HG02973 (cell line): ENCODE results near the gene SPATA16.
"Not testable (repeated sequence)": the region's sequence is repeated elsewhere in the genome, so short reads cannot be mapped to it uniquely, and the experiment has no call there.

Experiments
- ATAC-seq: cut with Tn5 transposase; IDR thresholded peaks from one replicate; pipeline ENCODE4 v1.9.1; 2021; ENCODE audit warnings: moderate library complexity; ENCODE audit not compliant: unreplicated experiment

Gene SPATA16

DNA sequence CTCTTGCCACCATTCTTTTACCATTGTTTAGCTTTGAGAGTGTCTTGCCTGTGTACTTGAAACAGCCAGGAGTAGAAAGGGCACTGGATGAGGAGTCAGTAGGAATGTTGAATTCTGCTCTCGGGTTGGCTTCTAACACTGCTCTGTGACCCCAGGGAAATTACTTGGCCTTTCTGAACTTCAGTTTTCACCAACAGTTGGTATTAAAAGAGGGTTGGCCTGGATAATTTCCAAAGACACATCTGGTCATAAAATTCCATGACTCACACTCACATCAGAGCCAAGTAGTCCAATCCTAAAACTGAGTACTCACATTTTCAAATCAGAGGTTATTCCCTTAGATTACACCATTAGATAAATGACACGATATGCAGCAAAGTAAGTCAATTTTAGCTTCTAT lies 248.9 kb downstream of the SPATA16 start:
- no peak for ATAC-seq

DNA sequence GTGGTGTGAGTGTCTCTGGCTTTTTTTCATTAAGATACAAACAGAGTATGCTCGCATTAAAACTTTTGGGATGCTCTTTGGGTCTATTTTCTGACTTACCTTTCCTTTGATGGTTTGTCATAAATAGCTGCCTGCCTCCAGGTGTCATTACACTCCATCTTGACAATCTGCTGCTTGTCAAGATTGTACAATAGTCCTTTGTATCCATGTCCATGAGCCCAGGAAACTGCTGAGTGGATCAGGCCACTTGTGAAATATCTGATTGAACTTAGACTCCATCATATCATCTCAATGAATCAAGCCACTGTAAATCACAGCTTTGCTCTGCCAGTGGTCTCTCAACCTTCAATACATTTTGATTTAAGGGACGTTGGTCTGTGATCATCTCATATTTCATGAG lies 255.3 kb downstream of the SPATA16 start:
- no peak for ATAC-seq

DNA sequence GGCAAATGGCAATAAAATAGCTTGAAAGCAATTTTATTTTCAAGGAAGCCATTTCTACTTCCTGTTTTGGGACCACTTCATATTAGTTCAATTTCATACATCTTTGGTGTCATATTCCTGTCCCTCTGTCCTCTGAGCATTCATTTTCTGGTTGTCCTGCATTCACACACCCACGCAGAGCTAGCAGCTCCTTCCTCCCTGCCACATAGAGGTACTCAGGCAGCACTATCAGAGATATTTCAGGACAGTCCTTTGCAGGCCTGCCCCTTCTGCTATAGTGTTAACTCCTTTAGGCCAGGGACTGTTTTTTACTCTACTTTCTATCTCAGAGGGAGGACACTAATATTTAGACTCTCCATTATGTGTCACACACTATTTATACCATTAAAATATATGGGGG lies 258.5 kb downstream of the SPATA16 start:
- ATAC-seq: no peak

DNA sequence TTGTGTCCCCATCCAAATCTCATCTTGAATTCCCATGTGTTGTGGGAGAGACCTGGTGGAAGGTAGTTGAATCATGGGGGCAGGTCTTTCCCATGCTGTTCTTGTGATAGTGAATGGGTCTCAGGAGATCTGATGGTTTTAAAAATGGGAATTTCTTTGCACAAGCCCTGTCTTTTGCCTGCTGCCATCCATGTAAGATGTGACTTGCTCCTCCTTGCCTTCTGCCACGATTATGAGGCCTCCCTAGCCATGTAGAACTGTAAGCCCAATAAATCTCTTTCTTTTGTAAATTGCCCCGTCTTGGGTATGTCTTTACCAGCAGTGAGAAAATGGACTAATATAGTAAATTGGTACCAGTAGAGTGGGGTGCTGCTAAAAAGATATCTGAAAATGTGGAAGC lies 261.7 kb downstream of the SPATA16 start:
- ATAC-seq: not testable (repeated sequence)

DNA sequence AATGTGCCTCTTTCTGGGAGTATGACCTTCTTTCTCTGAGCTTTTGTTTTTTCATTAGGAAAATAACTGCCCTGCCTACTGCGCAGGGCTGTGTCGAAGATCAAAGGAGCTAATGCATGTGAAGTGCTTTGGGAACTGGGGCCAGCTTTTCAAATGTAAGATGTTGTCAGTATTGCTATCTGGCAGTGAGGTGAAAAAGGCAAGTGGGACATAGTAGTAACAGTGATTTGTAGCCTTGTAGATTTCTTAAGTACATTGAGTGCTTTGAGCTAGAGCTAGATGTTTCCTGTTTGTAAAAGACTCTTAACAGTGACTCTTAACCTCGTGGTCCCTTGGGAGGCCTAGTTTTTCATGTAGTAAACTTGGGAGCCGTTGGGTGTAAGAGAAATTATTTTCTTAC lies 264.0 kb downstream of the SPATA16 start:
- ATAC-seq: no peak

DNA sequence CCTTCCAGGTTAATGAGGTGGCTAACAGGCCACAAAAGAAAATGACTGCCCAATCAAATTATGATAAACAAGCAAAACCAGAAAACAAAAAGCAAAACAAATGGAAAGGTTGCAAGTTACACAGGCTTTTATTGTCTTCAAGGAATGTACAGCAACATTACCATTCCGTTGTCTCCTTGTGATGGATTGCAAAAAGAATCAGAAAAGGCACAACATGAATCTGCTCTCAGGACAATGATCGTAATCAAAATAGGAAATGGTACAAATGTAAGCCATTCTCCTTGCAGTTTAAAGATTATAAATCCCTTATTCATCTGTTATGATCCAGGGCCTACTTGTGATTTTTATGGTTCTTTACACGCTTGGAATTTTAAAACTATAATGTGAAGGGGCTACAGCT lies 264.7 kb downstream of the SPATA16 start:
- ATAC-seq: no peak

DNA sequence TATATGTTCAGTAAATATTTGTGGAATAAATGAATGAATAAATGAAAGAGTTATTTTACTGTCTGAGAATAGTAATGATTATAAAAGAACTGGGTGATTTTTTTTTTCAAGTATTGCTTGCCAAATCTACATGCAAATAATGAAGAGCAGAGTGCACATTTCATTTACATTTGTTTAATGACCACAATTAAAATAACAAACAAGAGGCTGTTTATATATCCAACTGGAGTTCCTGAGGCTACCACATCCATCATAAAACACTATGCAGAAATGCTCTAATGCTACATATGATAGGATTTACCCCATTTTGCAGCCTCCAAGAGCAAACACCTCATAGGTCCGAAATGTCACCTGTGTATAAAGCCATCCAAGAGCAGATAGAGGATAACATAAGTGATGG lies 266.0 kb downstream of the SPATA16 start:
- no peak for ATAC-seq

DNA sequence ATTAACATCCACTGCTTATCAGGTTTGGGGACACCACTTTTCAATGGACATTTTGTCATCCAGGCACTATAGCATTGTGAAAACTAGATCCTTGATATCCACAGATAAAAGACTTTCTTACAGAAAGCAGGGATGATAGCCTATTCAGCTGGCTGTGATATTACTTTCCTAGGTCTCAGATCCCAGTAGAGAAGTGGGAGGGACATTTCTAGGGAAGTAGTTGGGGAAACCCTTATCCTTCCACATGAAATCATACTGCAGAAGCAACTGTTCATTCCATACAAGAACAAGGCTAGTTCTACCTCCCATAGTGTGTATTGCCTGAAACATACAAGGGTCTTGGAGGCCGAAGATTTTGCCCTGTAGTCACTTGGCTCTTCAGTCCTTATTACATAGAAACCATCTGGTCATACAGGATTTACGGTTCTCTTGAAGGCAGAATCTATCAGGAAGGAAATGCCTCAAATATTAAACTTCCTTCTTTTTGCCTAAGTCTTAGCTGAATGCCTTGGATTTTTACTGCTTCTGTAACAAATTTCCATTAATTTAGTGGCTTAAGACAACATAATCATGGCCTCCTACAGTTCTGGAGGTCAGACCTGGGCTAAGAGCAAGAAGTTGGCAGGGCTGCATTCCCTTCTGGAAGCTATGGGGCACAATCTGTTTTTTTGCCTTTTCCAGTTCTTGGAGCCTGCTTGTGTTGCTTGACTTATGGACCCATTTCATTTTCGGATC lies 271.1 kb downstream of the SPATA16 start:
- no peak for ATAC-seq

DNA sequence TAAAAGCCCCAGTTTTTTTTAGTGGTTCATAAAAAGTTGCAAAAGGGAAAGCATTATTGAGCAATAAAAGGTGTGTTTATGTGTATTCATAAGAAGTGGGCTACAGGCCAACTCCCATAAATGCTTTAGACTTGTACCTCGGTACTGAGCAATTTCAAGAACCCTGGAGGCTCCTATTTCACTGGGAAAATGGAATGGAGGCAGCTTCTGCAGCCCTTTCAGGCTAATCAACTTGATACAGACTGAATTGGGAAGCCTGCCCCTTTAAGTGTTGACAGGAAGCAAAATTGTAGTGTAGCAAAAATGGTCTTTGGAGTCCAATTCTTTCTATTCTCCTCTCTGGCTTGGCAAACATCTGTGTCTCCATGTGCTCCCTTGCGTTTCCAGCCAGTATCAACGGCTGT lies 271.7 kb downstream of the SPATA16 start:
- no peak for ATAC-seq

DNA sequence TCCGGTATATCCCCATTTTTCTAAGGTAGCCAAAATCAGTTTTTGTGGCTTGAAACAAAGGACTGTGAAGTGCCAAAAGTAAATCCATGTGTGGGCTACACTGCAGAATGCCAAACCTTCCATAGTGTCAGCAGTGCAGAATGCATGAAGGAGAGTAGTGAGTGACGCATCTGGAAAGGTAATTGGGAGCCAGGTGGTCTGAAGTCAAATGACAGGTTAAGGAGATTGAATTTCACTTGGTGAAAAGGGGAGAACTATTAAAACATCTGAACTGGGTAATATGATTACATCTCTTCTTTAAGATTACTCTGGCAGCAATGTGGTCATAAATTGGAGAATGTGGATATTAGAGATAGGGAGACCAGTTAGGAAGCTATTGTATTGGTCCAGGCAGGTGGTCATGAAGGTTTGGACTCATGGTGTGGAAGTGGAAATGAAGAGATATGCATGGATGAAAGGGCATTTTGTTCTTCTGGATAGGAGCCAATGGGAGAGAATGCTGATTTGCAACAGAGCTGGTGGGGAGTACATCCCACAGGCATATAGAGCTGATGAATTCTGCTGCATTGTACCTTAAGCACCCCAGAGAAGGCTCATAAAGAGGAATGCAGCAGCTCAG lies 272.3 kb downstream of the SPATA16 start:
- ATAC-seq: no peak

DNA sequence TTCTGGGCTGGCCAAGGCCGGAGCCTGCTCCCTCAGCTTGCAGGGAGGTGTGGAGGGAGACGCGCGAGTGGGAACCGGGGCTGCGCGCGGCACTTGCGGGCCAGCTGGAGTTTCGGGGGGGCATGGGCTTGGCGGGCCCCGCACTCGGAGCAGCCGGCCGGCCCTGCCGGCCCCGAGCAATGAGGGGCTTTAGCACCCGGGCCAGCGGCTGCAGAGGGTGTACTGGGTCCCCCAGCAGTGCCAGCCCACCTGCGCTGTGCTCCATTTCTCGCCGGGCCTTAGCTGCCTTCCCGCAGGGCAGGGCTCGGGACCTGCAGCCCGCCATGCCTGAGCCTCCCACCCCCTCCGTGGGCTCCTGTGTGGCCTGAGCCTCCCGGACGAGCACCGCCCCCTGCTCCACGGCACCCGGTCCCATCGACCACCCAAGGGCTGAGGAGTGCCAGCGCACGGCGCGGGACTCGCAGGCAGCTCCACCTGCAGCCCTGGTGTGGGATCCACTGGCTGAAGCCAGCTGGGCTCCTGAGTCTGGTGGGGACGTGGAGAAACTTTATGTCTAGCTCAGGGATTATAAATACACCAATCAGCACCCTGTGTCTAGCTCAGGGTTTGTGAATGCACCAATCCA lies 274.2 kb downstream of the SPATA16 start:
- ATAC-seq: not testable (repeated sequence)

DNA sequence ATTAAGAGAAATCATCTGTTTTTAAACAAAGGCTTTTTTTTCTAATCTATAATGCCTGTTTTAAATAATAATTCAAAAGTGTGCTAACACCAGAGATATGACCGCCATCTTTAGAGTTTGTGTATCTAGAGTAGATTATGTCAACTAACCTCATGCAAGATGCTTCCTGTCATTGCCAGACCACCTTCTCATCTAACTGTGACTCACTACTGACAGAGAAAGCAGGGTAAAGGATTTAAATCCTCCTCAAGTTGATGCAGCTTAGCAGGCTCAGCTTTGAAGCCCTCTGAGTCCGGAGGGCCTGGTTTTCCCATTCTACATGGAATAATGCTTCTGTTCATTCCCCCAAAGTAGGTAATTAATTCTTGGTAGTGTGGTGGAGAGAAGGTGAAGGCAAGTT lies 282.0 kb downstream of the SPATA16 start:
- no peak for ATAC-seq

DNA sequence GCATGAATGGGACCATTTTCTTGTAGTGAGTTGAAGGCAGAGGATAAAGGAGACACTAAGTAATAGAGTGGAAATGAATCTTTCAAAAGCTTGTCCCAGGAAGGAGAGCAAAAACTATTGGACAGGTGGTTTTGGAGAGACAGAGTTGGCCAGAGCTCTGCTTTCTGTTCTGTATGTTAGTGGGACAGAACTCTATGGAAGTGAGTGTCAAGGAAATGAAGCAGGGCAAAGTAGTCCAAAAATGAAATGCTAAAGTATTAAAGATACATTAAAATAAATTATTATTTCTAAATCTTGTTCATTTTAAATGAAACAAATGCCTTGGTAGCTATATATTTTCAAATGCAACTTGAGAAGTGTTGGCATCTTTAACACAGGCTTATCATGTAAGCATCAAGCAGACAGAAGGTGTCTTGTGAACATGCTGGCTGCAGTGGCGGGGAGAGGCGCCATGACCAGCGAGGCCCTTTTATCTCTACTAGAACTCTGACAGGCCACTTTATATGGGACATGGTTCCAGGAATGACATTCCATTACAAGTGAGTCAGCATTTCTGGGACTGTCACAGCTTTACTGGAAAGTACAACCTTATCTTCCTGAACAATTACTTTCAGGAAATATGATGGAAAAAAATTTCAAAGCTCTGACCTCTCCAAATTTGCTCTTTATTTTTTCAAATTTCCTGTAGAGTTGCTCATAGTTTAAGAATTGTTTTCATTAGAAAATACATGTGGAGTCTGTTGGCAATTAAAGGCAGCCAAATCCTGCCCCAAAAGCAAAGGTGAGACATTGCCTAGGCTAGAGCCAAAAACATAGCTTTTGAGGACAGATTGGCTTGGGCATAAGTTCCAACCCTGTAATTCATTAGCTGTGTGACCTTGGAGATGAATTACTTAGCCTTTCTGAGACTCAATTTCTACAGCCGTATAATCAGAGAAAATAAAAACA lies 284.0 kb downstream of the SPATA16 start:
- ATAC-seq: no peak

DNA sequence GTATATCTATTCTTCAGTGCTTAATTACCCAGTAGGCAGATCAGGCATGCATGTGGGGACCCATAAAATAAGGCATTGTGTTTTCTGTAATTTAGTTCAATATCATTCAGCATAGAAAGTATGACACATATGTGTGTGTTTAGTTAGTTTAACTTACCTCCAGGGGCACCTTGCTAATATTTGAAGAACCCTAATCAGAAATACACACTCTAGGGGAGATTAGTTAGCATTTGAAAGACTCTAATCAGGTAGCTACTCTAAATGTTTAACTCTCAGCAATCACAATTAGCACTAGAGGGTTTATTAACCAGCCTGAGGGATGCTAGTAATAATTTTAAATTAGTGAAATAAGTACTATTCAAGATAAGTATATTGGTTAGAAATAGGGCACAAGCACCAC lies 286.0 kb downstream of the SPATA16 start:
- ATAC-seq: no peak

DNA sequence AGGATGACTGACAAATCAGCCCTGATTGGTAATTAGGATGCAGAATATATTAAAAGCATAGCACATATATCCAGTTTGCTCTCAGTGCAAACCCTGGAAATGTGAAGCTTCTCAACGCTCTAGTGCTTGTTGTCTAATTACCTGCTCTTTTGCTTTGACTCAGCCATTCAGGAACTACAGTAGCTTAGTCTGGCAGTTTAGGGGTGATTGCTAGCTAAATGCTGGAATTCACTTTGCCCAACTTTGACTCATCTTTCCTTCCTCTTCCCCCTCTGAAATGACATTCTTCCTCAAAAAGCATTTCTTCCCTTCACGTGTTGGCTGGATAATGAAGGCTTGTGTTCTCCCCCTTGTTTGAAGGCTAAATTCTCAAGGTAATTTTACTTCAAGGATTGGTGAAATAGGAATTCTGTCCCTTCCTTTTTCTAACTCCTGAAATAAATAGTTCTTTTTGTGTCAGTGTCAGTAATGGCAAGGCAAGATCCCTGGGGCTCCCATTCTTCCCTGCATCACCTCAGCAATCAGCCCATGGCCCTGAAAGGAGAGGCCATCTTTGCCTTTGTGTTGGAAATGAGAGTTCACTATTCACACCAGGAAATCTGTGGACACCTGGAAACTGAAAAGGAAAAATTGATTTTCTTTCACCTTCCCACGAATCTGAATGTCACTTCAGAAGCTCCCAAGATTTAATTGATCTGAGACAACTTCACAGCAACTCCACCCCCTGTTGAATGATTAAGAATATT lies 286.9 kb downstream of the SPATA16 start:
- no peak for ATAC-seq

DNA sequence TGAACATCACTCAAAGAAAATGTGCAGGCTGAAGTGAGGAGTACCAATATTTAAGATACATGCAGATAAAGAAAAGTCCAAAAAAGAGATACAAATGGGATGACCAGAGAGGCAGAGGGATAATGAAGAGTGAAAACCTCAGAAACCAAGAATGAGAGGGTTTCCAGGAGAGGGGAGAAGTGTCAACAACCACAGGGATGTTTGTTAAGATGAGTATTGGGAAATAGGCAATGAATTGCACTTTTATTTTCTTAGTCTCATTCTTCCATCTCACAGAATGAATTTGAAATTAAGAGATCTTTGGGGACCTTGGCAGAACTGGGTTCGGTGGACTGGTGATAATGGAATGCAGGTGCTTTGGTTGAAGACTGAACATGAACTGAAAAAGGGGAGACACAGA lies 288.0 kb downstream of the SPATA16 start:
- ATAC-seq: no peak

DNA sequence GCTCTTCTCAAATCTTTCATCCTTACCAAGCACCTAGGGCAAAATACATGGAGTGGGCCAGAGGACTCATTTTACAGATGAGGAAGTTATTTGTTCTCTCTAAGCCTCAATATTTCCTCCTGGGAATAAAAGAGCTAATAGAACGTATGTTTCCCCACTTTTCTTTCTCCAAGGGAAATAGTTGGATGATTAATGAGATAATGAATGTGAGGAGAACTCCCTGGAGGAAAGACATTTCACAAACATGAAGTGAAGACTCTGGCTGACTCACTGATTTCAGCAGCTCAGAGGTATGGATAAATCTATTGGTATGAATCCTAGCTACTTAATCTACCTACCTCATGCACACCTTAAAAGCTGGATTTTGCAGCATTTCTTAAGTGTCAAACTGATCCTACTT lies 292.1 kb downstream of the SPATA16 start:
- ATAC-seq: no peak

DNA sequence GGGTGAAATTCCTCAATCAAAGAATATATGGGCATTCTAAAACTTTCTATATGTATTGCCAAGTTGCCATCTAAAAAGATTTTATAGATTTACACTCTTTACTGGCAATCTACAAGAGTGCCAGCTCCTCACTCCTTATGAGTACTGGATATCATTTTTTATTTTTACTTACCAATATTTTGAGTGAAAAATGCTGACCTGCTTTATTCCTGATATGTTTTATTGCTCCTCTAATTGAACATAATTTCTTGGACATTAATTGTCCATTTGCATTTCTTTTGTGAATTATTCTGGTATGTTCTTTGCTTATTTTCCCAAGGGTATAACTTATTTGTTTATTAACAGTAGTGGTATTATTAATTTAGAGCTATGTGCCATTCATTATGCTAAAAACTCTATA lies 293.7 kb downstream of the SPATA16 start:
- no peak for ATAC-seq

DNA sequence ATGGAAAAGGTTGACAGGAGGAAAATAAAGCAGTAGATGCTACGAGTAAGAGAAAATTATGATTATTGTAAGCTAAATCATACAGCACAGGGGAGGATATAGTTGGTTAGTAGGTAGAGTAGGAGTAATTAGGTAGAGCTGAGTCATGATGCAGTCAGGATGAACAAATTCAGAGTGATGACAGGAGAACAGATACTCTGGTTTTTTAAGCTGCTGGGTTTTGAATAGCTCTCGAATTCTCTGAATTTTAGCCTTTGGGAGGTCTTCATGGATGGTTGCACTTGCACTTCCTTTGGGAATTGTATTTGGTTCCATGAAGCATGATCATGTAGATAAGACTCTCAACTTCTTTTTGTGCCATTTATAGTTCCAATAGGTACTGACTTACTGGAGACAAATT lies 294.3 kb downstream of the SPATA16 start:
- no peak for ATAC-seq

DNA sequence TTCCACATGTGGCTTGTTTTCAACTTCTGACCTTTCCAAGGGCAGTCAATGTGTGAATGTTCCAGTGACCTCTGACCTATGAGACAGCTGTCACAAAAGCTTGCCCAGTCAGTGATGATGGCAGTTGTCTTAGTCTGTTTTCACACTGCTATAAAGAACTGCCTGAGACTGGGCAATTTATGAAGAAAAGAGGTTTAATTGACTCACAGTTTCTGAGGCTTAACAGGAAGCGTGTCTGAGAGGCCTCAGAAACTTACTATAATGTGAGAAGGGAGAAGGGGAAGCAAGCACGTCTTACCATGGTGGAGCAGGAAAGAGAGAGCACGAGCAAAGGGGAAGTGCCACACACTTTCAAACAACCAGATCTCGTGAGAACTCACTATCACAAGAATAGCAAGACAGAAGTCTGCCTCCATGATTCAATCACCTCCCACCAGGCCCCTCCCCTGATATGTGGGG lies 294.9 kb downstream of the SPATA16 start:
- no peak for ATAC-seq

DNA sequence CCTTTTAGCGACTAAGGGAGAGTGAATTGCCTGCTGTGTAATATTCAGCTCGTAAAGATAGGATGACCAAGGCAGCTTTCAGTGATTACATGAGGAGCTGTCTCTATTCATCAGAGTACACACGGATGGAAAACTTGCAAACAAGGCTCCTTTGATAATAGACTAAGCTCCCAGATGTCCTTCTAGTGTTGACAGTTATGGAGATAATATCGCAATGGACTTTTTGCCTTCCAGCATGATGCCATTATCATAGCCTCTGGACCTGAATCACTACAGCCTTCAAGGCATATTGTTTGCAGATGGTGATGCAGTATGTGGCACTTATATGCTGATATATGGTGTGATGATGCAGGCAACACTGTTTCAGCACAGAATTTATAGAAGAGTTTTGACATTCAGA lies 296.6 kb downstream of the SPATA16 start:
- ATAC-seq: no peak
